ENCODE results near the gene ERP27. TPM values are rescaled to one million over a fixed set of nuclear protein-coding genes. Genes with fewer than 3 reads are reported as not detected.

The ERP27 gene
- total and polyA plus RNA-seq, 2 donors from 2014 or later: 11.0 to 35.3 TPM

DNA sequence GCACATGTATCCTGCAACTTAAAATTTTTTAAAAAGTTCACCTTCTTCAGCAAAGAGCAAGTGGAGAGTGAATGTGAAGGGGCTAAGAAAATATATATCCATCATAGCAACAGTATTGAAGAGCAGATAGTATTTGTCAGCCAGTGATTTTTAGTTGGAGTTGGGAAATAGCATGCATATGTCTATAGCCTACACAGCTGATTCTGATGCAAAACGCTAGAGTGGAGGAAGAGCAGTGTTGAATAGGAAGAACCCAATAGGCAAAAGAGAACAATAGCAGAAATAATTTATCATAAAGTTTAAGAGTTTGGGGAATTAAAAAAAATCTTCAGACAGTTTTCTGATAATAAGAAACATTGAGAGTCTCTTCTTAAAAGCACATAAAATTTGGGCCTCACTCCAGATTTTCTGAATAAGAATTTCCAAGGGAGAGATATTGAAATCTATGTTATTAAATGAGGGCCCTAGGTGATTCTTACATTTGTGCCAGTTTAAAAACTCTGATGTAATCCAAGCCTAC, 46.5 kb upstream of the ERP27 start:
- no peak overlapping the region for H3K4me3 ChIP-seq (ENCODE audit: low read length in 3 of 3)
- peaks cover 0 to 2% (median 0%) of the 10 kb centered on the region in 3 donors for H3K4me1 ChIP-seq (ENCODE audit: control insufficient read depth in 2 of 3, insufficient read depth in 2 of 3, low read depth in 1 of 3, low read length in 3 of 3)
- H3K9ac ChIP-seq (ENCODE audit: low read length in 3 of 3): no peak overlapping the region
- TF ChIP-seq CTCF (IDR thresholded peaks at IDR 0.05; ENCODE audit: borderline replicate concordance, extremely low read depth, insufficient read depth): no peak
- DNase-seq (no peak), FAIRE-seq (no peak)
- intact Hi-C loops (cut with DNase I): no loop called here
- H3K36me3 ChIP-seq (ENCODE audit: control insufficient read depth in 2 of 3, insufficient read depth in 3 of 3, low read length in 3 of 3): no peaks in the 10 kb centered on the region
- H3K9me3 ChIP-seq (ENCODE audit: control insufficient read depth in 2 of 3, insufficient read depth in 1 of 3, low read length in 3 of 3): no peaks in the 10 kb centered on the region
- H3K27me3 ChIP-seq (ENCODE audit: control insufficient read depth, insufficient read depth, low read length): no peaks in the 10 kb centered on the region
- H3K27ac ChIP-seq (ENCODE audit: low read depth in 2 of 2, low read length in 2 of 2): no peak overlapping the region

- TF ChIP-seq CTCF (IDR thresholded peaks at IDR 0.05; ENCODE audit: borderline replicate concordance, extremely low read depth, insufficient read depth): no peak
- intact Hi-C loops (cut with DNase I): no loop called here
- FAIRE-seq: no peak
- Histone ChIP-seq H3K27ac (ENCODE audit: low read depth in 2 of 2, low read length in 2 of 2) (no peak overlapping the region), H3K4me1 (ENCODE audit: control insufficient read depth in 2 of 3, insufficient read depth in 2 of 3, low read depth in 1 of 3, low read length in 3 of 3) (no peaks in the 10 kb centered on the region), H3K9ac (ENCODE audit: low read length in 3 of 3) (no peak overlapping the region), H3K4me3 (ENCODE audit: low read length in 3 of 3) (no peak overlapping the region), H3K9me3 (ENCODE audit: control insufficient read depth in 2 of 3, insufficient read depth in 1 of 3, low read length in 3 of 3) (no peaks in the 10 kb centered on the region), H3K27me3 (ENCODE audit: control insufficient read depth, insufficient read depth, low read length) (no peaks in the 10 kb centered on the region), H3K36me3 (ENCODE audit: control insufficient read depth in 2 of 3, insufficient read depth in 3 of 3, low read length in 3 of 3) (no peaks in the 10 kb centered on the region)
- DNase-seq: no peak
Measured at GRCh38 chr12:14984036-14984435, 45.7 kb upstream of the ERP27 start.

- Histone ChIP-seq H3K27me3 (ENCODE audit: control insufficient read depth, insufficient read depth, low read length) (no peaks in the 10 kb centered on the region), H3K9ac (ENCODE audit: low read length in 3 of 3) (no peak overlapping the region), H3K9me3 (ENCODE audit: control insufficient read depth in 2 of 3, insufficient read depth in 1 of 3, low read length in 3 of 3) (no peaks in the 10 kb centered on the region), H3K4me1 (ENCODE audit: control insufficient read depth in 2 of 3, insufficient read depth in 2 of 3, low read depth in 1 of 3, low read length in 3 of 3) (no peaks in the 10 kb centered on the region), H3K36me3 (ENCODE audit: control insufficient read depth in 2 of 3, insufficient read depth in 3 of 3, low read length in 3 of 3) (no peaks in the 10 kb centered on the region), H3K4me3 (ENCODE audit: low read length in 3 of 3) (no peak overlapping the region), H3K27ac (ENCODE audit: low read depth in 2 of 2, low read length in 2 of 2) (no peak overlapping the region)
- DNase-seq (no peak), FAIRE-seq (no peak)
- intact Hi-C loops (cut with DNase I): no loop called here
- no peak for TF ChIP-seq CTCF (IDR thresholded peaks at IDR 0.05; ENCODE audit: borderline replicate concordance, extremely low read depth, insufficient read depth)
Measured at GRCh38 chr12:14982991-14983390, 44.7 kb upstream of the ERP27 start.

DNA sequence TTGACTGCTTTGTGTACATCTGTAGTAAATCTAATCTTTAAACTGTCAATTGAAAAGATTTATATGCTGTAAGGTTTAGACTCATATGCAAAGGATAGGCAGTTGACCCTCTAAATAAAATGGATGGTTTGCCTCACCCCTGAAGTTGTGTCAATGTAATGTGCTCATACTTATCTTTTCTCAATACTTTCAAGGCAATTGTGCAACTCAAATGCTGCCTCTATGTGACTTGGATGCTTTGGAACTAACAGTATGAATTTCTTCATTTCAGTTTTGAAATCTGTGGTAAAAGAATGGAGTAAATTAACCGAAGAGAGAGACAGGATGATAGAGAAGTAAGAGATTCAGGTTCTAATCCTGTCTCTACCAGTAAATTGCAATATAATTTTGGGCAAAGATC, 44.2 kb upstream of the ERP27 start:
- intact Hi-C loops (cut with DNase I): no loop called here
- DNase-seq (no peak), FAIRE-seq (no peak)
- Histone ChIP-seq H3K36me3 (ENCODE audit: control insufficient read depth in 2 of 3, insufficient read depth in 3 of 3, low read length in 3 of 3) (no peaks in the 10 kb centered on the region), H3K27ac (ENCODE audit: low read depth in 2 of 2, low read length in 2 of 2) (no peak overlapping the region), H3K9ac (ENCODE audit: low read length in 3 of 3) (no peak overlapping the region), H3K9me3 (ENCODE audit: control insufficient read depth in 2 of 3, insufficient read depth in 1 of 3, low read length in 3 of 3) (no peaks in the 10 kb centered on the region), H3K4me3 (ENCODE audit: low read length in 3 of 3) (no peak overlapping the region), H3K4me1 (ENCODE audit: control insufficient read depth in 2 of 3, insufficient read depth in 2 of 3, low read depth in 1 of 3, low read length in 3 of 3) (no peaks in the 10 kb centered on the region), H3K27me3 (ENCODE audit: control insufficient read depth, insufficient read depth, low read length) (no peaks in the 10 kb centered on the region)
- TF ChIP-seq CTCF (IDR thresholded peaks at IDR 0.05; ENCODE audit: borderline replicate concordance, extremely low read depth, insufficient read depth): no peak
